ENCODE measurements around the gene MSI2.

The MSI2 gene

DNA sequence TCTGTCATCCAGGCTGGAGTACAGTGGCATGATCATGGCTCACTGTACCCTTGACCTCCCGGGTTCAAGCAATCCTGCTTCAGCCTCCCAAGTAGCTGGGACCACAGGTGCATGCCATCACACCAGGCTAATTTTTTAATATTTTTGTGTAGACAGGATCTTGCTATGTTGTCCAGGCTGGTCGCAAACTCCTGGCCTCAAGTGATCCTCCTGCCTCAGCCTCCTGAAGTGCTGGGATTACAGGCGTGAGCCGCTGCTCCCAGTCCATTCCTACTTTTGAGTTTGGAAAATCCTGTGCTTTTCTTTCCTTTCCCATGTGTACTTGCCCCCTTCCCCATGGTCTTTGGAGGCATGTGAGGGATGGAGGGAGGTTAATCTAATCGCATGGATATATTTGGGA is 60.0 kb downstream of the MSI2 start:
- no peak for FAIRE-seq
- no peak for DNase-seq (ENCODE audit: insufficient read length, low spot score)
- no peak for TF ChIP-seq POLR2A (IDR thresholded peaks at IDR 0.05; ENCODE audit: low read depth, low read length)

DNA sequence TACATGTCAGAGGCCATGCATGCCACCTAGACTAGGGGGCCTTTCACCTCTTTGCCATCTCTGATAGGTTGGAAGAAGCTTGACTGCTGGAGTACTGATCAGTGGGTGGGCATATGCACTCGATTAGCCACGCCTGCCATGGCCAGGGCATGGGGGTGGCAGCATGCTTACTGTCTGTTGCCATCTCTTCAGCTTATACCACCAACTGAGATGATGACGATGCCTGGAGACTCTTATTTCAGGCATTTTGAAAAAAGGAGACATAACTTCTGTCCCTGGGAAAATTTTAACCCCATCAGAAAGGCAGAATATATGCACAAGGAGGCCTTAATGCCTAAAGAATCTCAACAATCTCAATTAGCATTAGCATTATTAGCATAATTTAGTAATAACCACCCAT is 60.8 kb downstream of the MSI2 start:
- FAIRE-seq (no peak), DNase-seq (ENCODE audit: insufficient read length, low spot score) (no peak)
- no peak for TF ChIP-seq POLR2A (IDR thresholded peaks at IDR 0.05; ENCODE audit: low read depth, low read length)

DNA sequence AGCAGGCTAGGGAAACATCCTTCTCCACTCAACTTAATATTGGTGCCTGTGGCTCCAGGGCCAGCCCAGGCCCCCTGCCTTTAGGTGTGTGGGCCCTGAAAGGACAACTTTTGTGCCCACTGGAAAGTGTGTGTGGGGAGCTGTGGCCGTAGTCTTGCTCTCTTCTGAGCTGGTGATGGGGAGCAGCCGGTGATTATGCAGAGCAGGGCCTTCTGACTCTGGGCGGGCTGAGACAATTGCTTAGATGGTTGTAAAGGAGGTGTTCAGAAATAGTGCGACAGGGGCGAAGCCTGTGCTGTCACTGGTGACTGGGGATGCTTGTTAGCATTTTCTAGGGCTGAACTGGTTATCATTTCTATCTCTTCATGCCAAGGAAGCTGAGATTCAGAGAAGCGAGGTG is 62.6 kb downstream of the MSI2 start:
- DNase-seq (ENCODE audit: insufficient read length, low spot score) (no peak), FAIRE-seq (no peak)
- TF ChIP-seq POLR2A (IDR thresholded peaks at IDR 0.05; ENCODE audit: low read depth, low read length) = no peak

DNA sequence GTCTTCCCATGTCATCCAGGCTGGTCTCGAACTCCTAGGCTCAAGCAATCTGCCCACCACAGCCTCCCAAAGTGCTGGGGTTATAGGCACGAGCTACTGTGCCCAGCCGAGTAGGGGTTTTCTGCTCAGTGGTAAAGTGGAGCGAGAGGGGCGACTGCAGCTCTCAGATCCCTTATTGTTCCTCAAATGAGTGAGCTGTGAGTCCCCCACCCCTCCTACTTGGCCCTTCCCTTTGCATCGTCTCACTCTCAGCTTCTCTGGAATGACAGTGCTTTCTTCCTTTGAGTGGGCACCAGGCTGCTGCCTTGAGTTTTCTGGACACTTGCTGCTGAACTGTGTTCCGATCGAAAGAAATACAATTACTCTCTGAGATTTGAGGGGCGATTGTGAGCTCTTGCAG is 63.5 kb downstream of the MSI2 start:
- DNase-seq (ENCODE audit: insufficient read length, low spot score) (no peak), FAIRE-seq (no peak)
- TF ChIP-seq POLR2A (IDR thresholded peaks at IDR 0.05; ENCODE audit: low read depth, low read length) = no peak

DNA sequence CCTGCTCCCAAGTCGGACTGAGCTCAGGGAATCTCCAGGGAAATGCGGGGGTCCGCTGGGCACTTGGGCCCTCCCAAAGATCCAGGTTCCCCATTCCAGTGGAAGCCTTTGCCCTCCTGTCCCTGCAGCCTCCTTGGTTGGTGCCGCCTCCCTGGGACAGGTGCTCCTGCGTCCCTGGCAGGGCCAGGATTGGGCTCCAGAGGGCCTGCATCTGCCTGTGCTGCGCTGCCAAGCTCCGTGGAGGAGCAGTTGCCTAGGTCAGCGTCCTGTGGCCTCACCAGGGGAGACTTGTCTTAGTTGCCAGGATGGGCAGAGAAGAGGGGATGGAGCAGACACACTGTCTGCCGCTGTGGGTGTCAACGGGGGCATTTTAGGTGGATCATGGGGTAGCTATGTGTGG is 67.1 kb downstream of the MSI2 start:
- no peak for DNase-seq (ENCODE audit: insufficient read length, low spot score)
- TF ChIP-seq POLR2A (IDR thresholded peaks at IDR 0.05; ENCODE audit: low read depth, low read length) = no peak
- FAIRE-seq = no peak

DNA sequence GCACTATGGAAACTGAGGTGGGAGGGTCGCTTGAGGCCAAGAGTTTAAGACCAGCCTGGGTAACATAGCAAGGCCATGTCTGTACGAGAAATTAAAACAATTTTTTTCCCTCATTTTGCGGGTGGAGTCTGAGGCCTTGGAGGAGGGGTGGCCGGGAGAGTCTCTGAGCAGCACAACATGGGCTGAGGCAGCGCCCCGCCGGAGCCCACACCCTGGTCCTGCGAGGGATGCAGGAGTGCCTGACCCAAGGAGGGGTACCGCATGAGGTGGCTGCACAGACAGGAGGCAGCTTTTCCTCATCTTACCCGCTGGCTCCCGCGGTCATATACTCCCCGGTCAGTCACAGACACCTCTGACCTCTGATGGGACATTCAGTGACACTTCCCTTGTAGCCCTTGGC is 67.7 kb downstream of the MSI2 start:
- no peak for FAIRE-seq
- no peak for TF ChIP-seq POLR2A (IDR thresholded peaks at IDR 0.05; ENCODE audit: low read depth, low read length)

DNA sequence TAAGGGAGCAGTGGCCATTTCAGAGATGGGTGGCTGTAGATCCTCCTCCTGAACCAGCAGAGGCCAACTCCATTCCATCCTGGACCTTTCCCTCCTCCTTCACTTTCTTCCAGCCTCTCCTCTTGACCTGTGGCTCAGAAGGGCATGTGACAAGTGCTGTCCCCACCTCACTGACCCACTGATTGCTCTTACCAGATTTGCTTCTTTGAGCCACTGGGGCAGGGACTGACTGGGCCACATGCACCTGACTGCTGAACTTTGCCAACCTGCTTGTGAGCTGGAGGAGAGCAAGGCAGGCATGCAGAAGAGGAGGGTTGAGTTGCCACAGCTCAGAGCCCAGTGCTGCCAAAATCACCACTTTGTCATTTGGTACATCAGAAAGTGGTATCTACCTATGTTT is 68.3 kb downstream of the MSI2 start:
- FAIRE-seq (no peak), DNase-seq (ENCODE audit: insufficient read length, low spot score) (no peak)
- TF ChIP-seq POLR2A (IDR thresholded peaks at IDR 0.05; ENCODE audit: low read depth, low read length) = no peak

More for the DNA sequence above, 67.7 kb downstream of the MSI2 start:
- DNase-seq (ENCODE audit: insufficient read length, low spot score) = no peak

DNA sequence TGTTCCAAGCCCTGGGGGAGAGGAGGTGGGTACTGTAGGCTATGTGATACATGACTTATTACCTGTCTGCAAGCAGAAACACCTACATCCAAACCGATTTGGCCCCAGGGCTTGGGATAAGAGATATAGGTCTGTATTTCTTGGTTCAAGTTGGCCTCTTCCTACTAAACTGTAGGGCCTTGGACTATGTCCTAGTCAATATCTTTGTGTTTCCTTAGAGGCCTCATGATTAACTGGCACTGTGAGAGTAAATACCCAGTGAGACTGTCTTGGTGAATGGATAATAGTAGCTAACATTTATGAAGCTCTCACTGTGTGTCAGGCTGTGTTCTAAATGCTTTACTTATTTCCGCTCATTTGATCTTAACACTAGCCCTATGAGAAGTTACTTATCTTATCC is 70.0 kb downstream of the MSI2 start:
- no peak for FAIRE-seq
- DNase-seq (ENCODE audit: insufficient read length, low spot score) = no peak
- TF ChIP-seq POLR2A (IDR thresholded peaks at IDR 0.05; ENCODE audit: low read depth, low read length) = no peak

DNA sequence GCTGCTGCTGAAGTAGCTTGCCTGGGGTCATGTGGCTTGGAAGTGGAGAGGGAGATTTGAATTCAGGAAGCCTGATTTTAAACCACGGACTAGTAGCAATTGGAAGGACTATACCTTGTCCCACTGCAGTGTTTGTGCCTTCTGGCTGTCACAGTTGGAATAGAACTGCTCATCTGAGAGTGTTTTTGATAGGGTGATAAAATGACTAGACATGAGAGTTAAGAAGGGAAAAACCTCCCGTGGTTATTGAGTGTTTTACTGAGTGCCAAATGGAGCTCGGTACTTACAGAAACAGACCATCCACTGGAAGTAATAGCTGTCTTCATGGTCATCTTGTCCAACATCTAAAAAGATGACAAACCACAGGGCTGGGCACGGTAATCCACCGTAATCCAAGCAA is 70.4 kb downstream of the MSI2 start:
- no peak for DNase-seq (ENCODE audit: insufficient read length, low spot score)
- no peak for TF ChIP-seq POLR2A (IDR thresholded peaks at IDR 0.05; ENCODE audit: low read depth, low read length)
- FAIRE-seq = no peak

DNA sequence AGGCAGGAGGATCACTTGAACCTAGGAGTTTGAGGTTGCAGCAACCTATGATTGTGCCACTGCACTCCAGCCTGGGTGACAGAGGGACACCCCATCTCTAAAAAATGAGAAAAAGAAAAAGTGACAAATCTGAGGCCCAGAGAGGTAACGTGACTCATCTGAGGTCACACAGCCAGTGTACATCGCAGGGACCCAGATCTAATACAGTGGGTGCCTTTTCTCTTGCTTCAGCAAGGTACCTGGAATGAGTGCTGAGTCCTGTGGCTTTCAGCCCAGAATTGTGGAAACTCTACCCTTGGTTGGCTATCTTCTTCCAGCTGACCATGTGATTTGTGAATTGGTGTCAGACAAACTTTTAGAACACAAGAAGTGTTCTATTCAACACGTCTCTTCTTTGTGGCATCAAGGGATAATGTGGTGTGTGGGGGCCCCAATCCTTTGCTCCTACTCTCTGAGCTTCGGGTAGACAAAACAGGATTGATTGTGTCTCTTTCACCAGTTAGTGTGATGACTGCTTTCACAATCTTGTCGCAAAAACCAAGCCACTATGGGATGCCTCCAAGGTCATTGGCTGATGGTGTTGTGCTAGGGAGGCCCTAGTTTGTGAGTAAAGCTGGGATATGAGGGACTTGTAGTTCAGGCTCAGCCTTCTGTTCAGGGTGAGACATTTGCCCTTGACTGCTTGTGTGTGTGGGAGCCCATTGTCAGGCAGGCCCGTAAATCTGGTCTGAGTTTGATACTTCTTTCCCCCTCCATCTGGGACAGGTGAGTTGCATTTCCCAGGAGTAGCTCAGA is 71.0 kb downstream of the MSI2 start:
- FAIRE-seq (no peak), DNase-seq (ENCODE audit: insufficient read length, low spot score) (no peak)
- TF ChIP-seq POLR2A (IDR thresholded peaks at IDR 0.05; ENCODE audit: low read depth, low read length) = no peak

DNA sequence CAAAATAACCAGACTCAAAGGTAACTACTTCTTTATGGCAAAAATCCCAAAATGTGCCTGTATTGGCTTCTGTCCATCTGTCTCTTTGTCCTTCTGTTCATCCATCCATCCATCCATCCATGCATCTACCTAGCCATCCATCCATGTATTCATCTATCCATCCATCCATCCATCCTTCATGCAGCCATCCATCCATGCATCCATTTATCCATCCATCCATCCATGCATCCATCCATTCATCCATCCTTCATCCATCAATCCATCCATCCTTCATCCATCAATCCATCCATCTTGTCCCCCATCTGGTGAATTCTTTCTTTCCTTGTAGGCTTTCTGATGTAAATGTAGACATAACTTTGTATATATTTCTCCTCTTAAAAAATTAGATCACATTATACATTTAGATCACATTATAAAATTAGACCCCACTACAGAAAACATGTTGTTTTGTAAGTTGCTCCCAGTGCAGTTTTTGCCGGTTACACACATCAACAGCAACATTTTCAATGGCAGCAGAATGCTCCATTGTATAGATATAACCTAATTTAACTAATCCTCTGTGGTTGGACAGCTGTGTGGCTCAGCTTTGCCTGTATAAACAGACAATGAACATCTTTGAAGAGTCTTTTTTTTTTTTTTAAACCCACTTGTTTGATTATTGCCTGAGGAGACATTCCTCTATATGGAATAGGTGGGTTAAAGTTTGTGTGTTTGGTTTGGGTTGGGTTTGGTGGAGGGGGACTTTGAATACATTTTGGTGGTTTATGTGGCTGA is 72.0 kb downstream of the MSI2 start:
- no peak for TF ChIP-seq POLR2A (IDR thresholded peaks at IDR 0.05; ENCODE audit: low read depth, low read length)
- FAIRE-seq (no peak), DNase-seq (ENCODE audit: insufficient read length, low spot score) (no peak)

DNA sequence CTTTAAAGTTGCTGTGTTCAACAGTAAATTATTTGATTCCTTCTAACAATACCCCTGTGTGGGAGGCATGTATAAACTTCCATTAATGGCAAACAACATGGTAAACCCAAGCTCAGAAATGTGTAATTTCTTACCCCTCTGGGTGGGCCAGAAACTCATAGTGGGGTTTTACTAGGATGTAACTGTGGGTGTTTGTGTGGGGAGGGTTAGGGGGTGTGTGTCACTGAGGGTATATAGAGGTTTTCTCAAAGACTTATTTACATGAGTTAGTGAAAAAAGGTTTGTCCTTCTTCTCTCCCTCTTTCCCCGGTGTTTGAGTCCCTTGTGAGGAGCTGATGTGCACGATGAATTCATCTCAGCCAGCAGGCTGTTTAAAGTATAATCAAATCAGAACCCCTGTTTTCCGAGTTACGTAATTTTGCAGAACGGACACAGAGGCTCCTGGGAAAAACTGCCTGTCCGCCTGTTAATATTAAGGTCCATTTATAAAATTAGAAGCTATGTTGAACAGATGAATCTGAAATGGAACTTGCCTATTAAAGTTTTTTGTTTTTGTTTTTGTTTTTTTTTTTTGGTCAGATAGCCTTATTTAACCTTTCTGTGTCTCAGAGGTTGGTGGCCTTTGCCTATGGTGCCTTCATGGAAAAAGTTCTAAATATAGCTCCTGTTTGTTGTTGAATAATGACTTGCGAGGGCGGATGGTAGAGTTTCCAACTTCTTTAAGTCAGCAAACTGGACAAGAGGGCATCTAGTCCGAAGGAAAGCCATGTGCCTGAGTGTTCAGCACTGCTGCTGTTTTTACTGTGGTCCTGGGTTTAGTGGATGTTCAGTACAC is 73.3 kb downstream of the MSI2 start:
- no peak for DNase-seq (ENCODE audit: insufficient read length, low spot score)
- no peak for FAIRE-seq
- no peak for TF ChIP-seq POLR2A (IDR thresholded peaks at IDR 0.05; ENCODE audit: low read depth, low read length)

DNA sequence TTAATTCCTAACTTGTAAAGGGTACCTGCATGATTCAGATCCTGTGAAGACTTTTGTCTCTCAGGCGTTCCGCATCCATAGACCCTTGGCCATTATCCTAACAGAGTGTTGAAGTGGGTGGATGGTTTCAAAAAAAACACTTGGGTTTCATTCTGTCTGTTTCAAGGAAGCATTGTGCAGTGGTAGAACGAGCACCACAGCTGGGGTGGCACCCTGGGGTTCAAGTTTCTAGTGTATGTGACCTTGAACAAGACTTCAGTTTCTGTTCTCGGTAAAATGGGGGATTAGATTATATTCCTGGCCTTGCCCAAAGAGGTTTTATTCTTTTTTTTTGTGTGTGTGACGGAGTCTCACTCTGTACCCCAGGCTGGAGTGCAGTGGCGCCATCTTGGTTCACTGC is 74.3 kb downstream of the MSI2 start:
- FAIRE-seq = no peak

DNA sequence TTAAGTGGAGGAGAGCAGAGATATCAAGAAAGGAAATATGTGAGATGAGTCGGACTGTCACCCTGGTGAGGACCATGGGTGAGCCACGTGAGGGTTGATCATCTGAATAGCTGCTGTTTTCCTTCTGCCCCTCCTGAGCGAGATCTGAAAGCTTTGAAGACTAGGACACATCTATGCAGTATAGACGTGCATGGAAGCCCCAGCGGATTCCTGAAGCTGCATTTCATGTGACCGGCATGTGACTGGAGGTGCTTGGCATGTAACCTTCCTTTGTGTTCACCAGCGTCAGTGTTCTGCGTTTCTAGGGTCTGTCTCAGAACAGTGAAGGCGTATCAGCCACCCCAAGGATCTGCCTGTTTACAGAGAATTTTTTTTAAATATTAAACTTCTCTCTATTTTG is 75.1 kb downstream of the MSI2 start:
- FAIRE-seq (no peak), DNase-seq (ENCODE audit: insufficient read length, low spot score) (no peak)
- no peak for TF ChIP-seq POLR2A (IDR thresholded peaks at IDR 0.05; ENCODE audit: low read depth, low read length)

More for the DNA sequence above, 74.3 kb downstream of the MSI2 start:
- no peak for TF ChIP-seq POLR2A (IDR thresholded peaks at IDR 0.05; ENCODE audit: low read depth, low read length)
- DNase-seq (ENCODE audit: insufficient read length, low spot score) = no peak
